HG03045 (cell line): ENCODE measurements around the gene TPO.
"Not testable (repeated sequence)": the region's sequence is repeated elsewhere in the genome, so short reads cannot be mapped to it uniquely, and the experiment has no call there.

Source experiments
- ATAC-seq: cut with Tn5 transposase; IDR thresholded peaks from one replicate; pipeline ENCODE4 v1.9.1; 2021; ENCODE audit warnings: mild to moderate bottlenecking, moderate library complexity; ENCODE audit not compliant: unreplicated experiment

Gene TPO

GRCh38 chr2:1413156-1413710, at the start of gene TPO:
Gene TPO (plus strand): TSS chr2:1413463. CDS start chr2:1414409, 946 bp downstream.
- ATAC-seq, result no peak

DNA sequence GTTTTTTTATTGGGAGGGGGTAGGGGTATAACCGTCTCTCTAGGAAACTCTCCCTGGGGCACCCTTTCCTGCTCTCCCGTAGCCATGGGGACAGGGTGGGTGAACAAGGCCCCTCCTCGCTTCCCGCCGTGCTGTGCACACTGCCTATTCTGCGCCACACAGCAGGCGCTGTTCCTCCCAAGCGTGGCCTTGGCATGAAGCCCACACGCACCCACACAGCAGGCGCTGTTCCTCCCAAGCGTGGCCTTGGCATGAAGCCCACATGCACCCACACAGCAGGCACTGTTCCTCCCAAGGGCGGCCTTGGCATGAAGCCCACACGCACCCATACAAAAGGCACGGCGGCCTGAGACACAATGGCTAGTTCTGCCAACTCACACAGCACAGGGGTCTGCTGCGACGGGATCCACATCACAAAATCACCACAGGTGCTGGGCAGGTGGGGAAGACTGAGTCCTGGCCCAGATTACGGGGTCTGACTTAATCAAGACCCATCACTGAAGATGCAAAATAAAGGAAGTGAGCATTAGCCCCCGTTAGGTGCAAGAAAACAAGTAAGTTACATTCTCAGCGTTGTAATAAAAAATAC, 46.6 kb upstream of the TPO start:
- ATAC-seq, result no peak

- ATAC-seq, result no peak
Measured at GRCh38 chr2:1367601-1368000, 45.7 kb upstream of the TPO start.

GRCh38 chr2:1369905-1370304, 43.4 kb upstream of the TPO start:
- ATAC-seq, result no peak

DNA sequence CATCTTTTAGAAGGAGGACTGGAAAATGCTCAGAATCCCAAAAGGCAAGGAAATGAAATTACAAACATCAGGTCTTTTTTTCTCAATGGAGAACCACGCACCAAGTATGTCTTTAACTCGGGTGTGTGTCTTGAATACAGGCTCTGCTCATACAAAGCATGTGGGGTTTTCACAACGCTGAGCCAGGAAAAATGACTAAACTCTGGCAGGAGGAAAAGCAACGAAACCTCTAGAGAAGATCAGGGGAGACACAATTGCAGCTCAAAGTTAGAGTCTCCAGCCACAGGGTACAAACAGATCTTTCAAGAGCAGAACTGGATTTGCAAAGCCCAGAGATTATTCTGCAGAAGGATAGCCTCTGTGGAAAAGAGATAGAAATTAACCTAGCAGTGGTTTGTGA, 42.8 kb upstream of the TPO start:
- ATAC-seq, result no peak

- no peak for ATAC-seq
Measured at GRCh38 chr2:1371082-1371481, 42.2 kb upstream of the TPO start.

DNA sequence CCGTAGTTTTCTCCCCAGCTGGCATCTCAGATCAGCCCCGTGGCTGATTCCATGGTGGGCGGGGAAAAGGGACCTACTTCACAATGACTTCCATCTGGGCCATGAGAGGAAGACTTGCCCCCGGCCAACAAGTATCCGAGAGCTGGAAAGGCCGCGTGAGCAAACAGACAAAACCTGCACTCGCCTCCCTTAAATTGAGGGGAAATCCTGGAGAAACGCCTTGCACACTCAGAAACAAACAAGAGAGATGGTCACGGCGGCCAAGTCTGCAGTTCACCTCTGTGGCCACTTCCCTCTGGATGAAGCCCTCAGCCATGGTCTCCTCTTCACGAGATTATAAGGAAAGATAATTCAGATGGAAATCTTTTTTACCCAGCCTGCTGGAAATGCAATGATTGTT, 39.4 kb upstream of the TPO start:
- no peak for ATAC-seq

GRCh38 chr2:1374287-1374686, 39.0 kb upstream of the TPO start:
- no peak for ATAC-seq

GRCh38 chr2:1375794-1376193, 37.5 kb upstream of the TPO start:
- no peak for ATAC-seq

GRCh38 chr2:1377473-1377872, 35.8 kb upstream of the TPO start:
- ATAC-seq, result no peak

DNA sequence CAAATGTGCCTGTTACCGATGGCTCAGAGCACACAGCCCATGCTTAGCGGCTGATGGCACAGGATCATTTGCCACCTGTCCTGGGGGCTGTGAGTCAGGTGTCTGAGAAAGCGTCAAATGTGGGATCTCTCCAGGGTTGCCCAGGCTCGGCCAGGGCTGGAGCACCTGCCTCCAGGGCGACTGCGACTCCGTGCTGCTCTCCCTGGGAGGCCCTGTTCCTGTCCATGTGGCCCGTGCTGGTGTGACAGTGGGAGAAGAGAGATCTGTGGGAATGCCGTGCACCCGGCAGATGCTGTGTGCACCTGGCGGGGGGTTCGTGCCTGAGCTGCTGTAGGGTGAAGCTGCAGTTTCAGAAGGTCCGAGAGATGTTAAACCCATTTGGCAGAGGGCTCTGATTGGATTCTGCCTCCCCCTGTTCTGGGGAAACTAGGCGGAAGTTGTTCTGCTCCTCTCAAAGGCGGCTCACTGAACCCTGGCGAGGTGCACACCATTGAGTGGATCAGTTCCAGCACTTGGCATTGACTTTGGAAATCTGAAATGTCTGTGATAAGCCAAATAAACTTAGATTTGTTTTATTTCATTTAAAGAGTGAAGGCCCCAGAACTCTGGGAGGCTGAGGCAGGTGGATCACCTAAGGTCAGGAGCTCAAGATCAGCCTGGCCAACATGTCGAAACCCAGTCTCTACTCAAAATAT, 34.7 kb upstream of the TPO start:
- ATAC-seq, result no peak

GRCh38 chr2:1381644-1382043, 31.6 kb upstream of the TPO start:
- no peak for ATAC-seq

GRCh38 chr2:1387954-1388725, 25.1 kb upstream of the TPO start:
- ATAC-seq, result not testable (repeated sequence)

DNA sequence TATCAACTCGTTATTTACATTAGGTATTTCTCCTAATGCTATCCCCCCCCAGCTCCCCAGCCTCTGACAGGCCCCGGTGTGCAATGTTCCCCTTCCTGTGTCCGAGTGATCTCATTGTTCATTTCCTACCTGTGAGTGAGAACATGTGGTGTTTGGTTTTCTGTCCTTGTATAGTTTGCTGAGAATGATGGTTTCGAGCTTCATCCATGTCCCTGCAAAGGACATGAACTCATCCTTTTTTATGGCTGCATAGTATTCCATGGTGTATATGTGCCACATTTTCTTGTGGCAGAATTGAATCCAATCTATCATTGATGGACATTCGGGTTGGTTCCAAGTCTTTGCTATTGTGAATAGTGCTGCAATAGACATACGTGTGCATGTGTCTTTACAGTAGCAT, 23.1 kb upstream of the TPO start:
- ATAC-seq, result not testable (repeated sequence)

GRCh38 chr2:1393321-1393720, 19.9 kb upstream of the TPO start:
- no peak for ATAC-seq

- no peak for ATAC-seq
Measured at GRCh38 chr2:1394709-1395408, 18.4 kb upstream of the TPO start.

DNA sequence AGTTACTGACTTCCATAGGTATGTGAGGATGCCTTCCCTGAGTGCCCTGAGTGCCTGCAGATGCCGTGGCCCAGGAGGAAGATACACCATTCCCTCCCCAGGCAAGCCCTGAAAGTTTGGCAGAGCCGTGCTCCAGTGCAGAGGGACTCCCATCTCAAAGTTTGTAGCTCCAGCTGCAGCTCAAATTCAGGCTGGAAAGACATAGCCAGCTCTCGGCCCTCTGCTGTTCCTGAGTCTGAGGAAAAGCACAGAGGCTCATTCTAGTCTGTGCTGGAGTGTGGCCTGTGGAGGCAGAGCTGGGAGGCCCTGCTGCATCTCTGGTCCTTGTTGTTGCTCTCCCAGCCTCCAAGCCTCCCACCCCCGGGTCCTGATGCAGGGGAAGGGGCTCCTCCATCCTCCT, 15.9 kb upstream of the TPO start:
- ATAC-seq, result no peak

DNA sequence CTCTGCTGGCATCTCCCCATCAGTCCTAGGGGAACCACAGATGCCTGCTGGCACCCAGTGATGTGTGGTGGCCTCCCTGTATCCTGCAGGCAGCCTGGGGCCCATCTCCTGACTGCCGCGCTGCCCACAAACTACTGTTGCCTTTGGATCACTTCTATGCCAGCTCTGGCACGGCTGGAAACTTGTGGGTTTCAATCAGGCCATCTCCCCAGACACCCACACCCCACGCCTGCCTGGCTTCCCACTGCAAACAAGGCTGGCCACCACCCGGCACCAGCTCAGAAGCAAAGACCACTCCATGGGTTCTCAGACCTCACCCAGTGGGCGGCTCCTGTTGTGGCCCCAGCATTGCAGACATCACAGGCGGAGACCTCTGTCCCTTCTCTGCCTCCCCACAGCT, 15.1 kb upstream of the TPO start:
- ATAC-seq, result no peak

GRCh38 chr2:1400943-1401735, 12.1 kb upstream of the TPO start:
- no peak for ATAC-seq

DNA sequence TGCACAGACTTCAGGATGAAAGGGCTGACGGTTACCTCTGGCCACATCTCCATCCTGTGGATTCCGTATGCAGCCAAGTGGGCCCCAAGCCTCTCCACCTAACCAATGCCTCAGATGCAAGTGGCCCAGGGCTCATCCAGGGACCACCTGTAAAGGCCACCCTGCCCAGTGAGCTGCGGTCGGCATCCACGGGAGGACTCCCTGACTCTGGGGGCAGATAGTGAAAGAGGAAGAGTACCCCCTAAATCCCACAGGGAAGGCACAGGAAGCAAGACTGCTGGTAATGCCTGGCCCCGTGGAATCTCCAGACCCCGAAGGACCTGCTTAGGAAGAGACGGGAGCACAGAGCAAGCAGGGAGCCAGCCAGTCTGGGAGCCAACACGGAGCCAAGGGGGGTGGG, 11.2 kb upstream of the TPO start:
- ATAC-seq, result no peak
